ENCODE measurements around the gene KRTAP4-6. TPM values are rescaled to one million over a fixed set of nuclear protein-coding genes. Genes with fewer than 3 reads are reported as not detected.
"Not testable (repeated sequence)": the region's sequence is repeated elsewhere in the genome, so short reads cannot be mapped to it uniquely, and the experiment has no call there.

The KRTAP4-6 gene
- total RNA-seq, 6 experiments from 2014 or later: not detected

- no peak for ATAC-seq
- intact Hi-C loops (cut with DNase I): no loop called here
- no peak overlapping the region for H3K27ac ChIP-seq
- no peaks in the 10 kb centered on the region for H3K27me3 ChIP-seq
- no peaks in the 10 kb centered on the region for H3K4me1 ChIP-seq
- DNase-seq: no peak
- no peaks in the 10 kb centered on the region for H3K36me3 ChIP-seq
- no peaks in the 10 kb centered on the region for H3K9me3 ChIP-seq
- 54% methylated on average over 2 of the region's 2 CpGs for WGBS (ENCODE audit: insufficient coverage, low coverage, low lambda C conversion rate, missing lambda C conversion rate)
- H3K4me3 ChIP-seq: no peak overlapping the region
- TF ChIP-seq, protein P1, sequence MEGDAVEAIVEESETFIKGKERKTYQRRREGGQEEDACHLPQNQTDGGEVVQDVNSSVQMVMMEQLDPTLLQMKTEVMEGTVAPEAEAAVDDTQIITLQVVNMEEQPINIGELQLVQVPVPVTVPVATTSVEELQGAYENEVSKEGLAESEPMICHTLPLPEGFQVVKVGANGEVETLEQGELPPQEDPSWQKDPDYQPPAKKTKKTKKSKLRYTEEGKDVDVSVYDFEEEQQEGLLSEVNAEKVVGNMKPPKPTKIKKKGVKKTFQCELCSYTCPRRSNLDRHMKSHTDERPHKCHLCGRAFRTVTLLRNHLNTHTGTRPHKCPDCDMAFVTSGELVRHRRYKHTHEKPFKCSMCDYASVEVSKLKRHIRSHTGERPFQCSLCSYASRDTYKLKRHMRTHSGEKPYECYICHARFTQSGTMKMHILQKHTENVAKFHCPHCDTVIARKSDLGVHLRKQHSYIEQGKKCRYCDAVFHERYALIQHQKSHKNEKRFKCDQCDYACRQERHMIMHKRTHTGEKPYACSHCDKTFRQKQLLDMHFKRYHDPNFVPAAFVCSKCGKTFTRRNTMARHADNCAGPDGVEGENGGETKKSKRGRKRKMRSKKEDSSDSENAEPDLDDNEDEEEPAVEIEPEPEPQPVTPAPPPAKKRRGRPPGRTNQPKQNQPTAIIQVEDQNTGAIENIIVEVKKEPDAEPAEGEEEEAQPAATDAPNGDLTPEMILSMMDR (IDR thresholded peaks at IDR 0.05): no peak
- TF ChIP-seq POLR2A (IDR thresholded peaks at IDR 0.05): no peak
Observed at GRCh38 chr17:41111151-41111885, 29.0 kb downstream of the KRTAP4-6 start.

DNA sequence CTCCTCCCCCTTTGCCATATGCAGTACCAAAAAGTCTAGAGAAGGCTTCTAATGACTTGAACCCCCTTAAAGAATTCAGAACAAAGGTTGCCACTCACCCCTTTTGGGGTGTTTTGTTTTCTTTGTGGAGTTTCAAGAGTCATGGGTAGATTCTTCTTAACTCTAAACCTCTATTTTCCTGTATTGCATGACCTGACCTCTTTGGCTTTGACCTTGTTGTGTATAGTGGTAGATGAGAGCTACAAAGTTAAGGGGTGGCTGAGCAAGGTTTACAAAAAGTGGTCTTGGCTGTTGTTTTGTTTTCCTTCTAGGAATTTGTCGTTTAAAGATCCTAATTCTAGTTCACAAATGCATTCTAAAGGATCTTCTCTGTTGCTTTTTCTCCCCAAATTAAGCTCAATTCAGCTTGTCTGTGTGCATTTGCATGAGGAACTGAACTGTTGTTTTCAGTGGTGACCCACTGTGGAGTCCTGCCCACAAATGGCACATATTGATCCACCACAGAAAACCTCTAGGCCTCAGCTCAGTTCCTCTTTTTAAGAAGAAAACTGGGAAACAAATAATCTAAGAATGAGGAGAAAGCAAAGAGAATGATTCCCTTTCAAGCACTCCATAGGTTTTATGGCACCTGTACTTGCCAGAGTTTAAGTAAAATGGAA lies 31.5 kb downstream of the KRTAP4-6 start:
- H3K4me1 ChIP-seq; H3K36me3 ChIP-seq; intact Hi-C loops (cut with DNase I); H3K9me3 ChIP-seq; H3K27ac ChIP-seq; H3K27me3 ChIP-seq; ATAC-seq; H3K4me3 ChIP-seq; DNase-seq: not testable (repeated sequence)
- 0% methylated on average over 1 of the region's 1 CpG for WGBS (ENCODE audit: insufficient coverage, low coverage, low lambda C conversion rate, missing lambda C conversion rate)

DNA sequence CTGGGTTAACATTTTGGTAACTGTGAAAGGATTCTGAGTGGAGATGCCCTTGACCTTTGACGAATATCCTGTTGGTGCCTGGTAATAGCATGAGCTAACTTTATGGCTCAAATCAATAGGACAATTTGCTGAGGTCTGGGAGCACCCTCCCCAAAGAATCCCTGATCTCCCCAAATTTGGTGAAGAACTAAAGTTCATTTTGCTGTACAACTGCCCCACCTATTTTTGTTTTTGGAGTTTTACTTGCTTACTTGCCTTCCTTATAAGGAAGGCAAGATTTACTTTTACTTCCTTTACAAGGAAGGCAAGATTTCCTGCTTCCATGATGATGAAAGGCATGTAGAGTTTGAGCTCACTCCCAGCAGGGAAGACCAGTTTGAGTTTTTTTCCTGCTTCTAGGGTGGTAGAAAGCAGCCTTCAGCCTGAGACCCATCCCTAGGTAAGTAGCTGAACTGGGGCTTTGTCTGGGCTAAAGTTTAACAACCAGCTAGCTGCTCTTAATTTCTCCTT lies 32.3 kb downstream of the KRTAP4-6 start:
- intact Hi-C loops (cut with DNase I): no loop called here

GRCh38 chr17:41105347-41105746 lies 35.0 kb downstream of the KRTAP4-6 start, which contains the start of gene KRTAP4-9:
TSS of gene KRTAP4-9 (plus strand) at chr17:41105389. CDS start at chr17:41105389, 0 bp downstream.
- H3K27me3 ChIP-seq; H3K4me1 ChIP-seq; H3K4me3 ChIP-seq; ATAC-seq; H3K9me3 ChIP-seq; H3K36me3 ChIP-seq; DNase-seq; intact Hi-C loops (cut with DNase I); H3K27ac ChIP-seq: not testable (repeated sequence)
- WGBS (ENCODE audit: insufficient coverage, low coverage, low lambda C conversion rate, missing lambda C conversion rate): no CpG with 5 or more reads among the region's 10 CpGs

More for the DNA sequence above, 32.3 kb downstream of the KRTAP4-6 start:
- DNase-seq (no peak), ATAC-seq (no peak)
- WGBS (ENCODE audit: insufficient coverage, low coverage, low lambda C conversion rate, missing lambda C conversion rate): 38% methylated on average over 1 of the region's 1 CpG
- no peak overlapping the region for H3K4me3 ChIP-seq
- no peaks in the 10 kb centered on the region for H3K27me3 ChIP-seq
- TF ChIP-seq, protein P1 (IDR thresholded peaks at IDR 0.05): no peak
- TF ChIP-seq POLR2A (IDR thresholded peaks at IDR 0.05): no peak
- no peaks in the 10 kb centered on the region for H3K4me1 ChIP-seq
- H3K36me3 ChIP-seq: no peaks in the 10 kb centered on the region
- no peaks in the 10 kb centered on the region for H3K9me3 ChIP-seq
- H3K27ac ChIP-seq: no peak overlapping the region

DNA sequence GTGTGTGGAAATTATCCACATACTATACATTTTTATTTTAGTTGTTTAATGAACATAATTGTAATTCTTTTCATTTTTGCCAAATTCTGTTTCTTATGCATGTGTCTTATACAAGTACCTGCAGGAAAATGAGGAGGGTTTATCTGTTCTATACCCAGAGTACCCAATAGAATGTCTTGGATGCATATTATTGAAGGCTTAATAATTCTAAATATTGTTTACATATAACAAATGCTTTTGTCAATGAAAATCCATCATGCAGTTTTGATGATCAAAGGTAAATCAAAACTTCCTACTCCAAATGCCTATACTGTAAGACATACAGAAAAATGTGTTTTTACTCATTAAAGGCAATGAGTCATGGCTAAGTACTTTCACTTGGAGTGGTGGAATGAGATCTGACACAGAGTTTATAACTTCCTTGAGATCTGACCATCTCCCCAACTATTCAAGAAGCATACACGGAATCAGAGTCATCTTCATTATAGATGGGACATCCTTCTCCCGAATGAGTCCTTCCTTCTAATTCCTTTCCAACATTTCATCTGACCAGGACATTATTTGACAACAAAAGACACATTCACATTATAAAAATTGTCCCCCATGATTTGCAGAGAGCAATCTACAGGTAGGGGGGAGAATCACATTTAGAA lies 35.8 kb downstream of the KRTAP4-6 start:
- H3K4me1 ChIP-seq; H3K27me3 ChIP-seq; DNase-seq; H3K27ac ChIP-seq; intact Hi-C loops (cut with DNase I); H3K36me3 ChIP-seq; H3K4me3 ChIP-seq; ATAC-seq; H3K9me3 ChIP-seq: not testable (repeated sequence)
- 35% methylated on average over 2 of the region's 2 CpGs for WGBS (ENCODE audit: insufficient coverage, low coverage, low lambda C conversion rate, missing lambda C conversion rate)
